HL-60 (cell line): Measurements from ENCODE around the gene ENPP7.

Source experiments
- POLR2AphosphoS5 ChIP-seq: IDR thresholded peaks from 2 replicates; pipeline ENCODE4 v1.6.1; 2012; ENCODE audit warnings: low read depth
- REST ChIP-seq: IDR thresholded peaks from 2 replicates; pipeline ENCODE4 v1.6.1; 2012; ENCODE audit warnings: low read depth; ENCODE audit not compliant: insufficient replicate concordance
- TF ChIP-seq, protein P1 (sequence below): IDR thresholded peaks from one replicate; pipeline ENCODE4 v1.5.1; 2011; ENCODE audit warnings: low read length, control low read depth, inconsistent platforms; ENCODE audit not compliant: insufficient read depth

GRCh38 chr17:79704691-79705090, 26.1 kb upstream of the ENPP7 start:
- TF ChIP-seq, protein P1, sequence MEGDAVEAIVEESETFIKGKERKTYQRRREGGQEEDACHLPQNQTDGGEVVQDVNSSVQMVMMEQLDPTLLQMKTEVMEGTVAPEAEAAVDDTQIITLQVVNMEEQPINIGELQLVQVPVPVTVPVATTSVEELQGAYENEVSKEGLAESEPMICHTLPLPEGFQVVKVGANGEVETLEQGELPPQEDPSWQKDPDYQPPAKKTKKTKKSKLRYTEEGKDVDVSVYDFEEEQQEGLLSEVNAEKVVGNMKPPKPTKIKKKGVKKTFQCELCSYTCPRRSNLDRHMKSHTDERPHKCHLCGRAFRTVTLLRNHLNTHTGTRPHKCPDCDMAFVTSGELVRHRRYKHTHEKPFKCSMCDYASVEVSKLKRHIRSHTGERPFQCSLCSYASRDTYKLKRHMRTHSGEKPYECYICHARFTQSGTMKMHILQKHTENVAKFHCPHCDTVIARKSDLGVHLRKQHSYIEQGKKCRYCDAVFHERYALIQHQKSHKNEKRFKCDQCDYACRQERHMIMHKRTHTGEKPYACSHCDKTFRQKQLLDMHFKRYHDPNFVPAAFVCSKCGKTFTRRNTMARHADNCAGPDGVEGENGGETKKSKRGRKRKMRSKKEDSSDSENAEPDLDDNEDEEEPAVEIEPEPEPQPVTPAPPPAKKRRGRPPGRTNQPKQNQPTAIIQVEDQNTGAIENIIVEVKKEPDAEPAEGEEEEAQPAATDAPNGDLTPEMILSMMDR: no peak
- TF ChIP-seq POLR2AphosphoS5 (no peak), REST (no peak)
